Ascending aorta (tissue), 2 donors: ENCODE measurements around the gene PITPNM1. TPM values are rescaled to one million over a fixed set of nuclear protein-coding genes. Genes with fewer than 3 reads are reported as not detected.
"Not testable (repeated sequence)": the region's sequence is repeated elsewhere in the genome, so short reads cannot be mapped to it uniquely, and the experiment has no call there.

Source experiments
- DNase-seq, 2 donors: peaks; one replicate each; pipeline ENCODE4 v3.0.0-alpha.2; 2019; ENCODE audit warnings: low spot score in 2 of 2
- H3K27ac ChIP-seq, 2 donors: fragments of 200-600 bp; sonication (generic); one replicate each; pipeline ENCODE4 v1.5.1; 2016 to 2017; ENCODE audit warnings: mild to moderate bottlenecking in 1 of 2
- H3K27me3 ChIP-seq: fragments of 200-600 bp; sonication (generic); one replicate; pipeline ENCODE4 v1.5.1; 2017
- H3K36me3 ChIP-seq, 2 donors: fragments of 200-600 bp; sonication (generic); one replicate each; pipeline ENCODE4 v1.5.1; 2016
- H3K4me1 ChIP-seq, 2 donors: fragments of 200-600 bp; sonication (generic); one replicate each; pipeline ENCODE4 v1.5.1; 2016 to 2017; ENCODE audit warnings: mild to moderate bottlenecking in 1 of 2
- H3K4me3 ChIP-seq, 2 donors: fragments of 200-600 bp; sonication (generic); one replicate each; pipeline ENCODE4 v1.5.1; 2016 to 2017; ENCODE audit warnings: mild to moderate bottlenecking in 1 of 2
- H3K9me3 ChIP-seq, 2 donors: fragments of 200-600 bp; sonication (generic); one replicate each; pipeline ENCODE4 v1.5.1; 2016
- intact Hi-C: fragments of 100-400 bp; cut with DNase I; formaldehyde crosslinking; loops from one replicate; pipeline ENCODE4 v1.15.1; 2023
- total RNA-seq: library from RNA; depleted of rRNA; stranded (reverse); fragments of >200 nt; gene quantifications from one replicate; pipeline ENCODE4 v1.1.0, GENCODE V29; 2016
- TF ChIP-seq, protein P1 (sequence below), 3 experiments: fragments of 200-600 bp in 2 of 3; fragments of 450-650 bp in 1 of 3; sonication (generic) in 2 of 3; IDR thresholded peaks; one replicate each; pipeline ENCODE4 v1.5.1; 2016 to 2019; ENCODE audit warnings: antibody characterized with exemption in 3 of 3, mild to moderate bottlenecking in 1 of 3, moderate library complexity in 1 of 3

The PITPNM1 gene
- total RNA-seq, 1 donor from 2014 or later = 31.8 TPM

DNA sequence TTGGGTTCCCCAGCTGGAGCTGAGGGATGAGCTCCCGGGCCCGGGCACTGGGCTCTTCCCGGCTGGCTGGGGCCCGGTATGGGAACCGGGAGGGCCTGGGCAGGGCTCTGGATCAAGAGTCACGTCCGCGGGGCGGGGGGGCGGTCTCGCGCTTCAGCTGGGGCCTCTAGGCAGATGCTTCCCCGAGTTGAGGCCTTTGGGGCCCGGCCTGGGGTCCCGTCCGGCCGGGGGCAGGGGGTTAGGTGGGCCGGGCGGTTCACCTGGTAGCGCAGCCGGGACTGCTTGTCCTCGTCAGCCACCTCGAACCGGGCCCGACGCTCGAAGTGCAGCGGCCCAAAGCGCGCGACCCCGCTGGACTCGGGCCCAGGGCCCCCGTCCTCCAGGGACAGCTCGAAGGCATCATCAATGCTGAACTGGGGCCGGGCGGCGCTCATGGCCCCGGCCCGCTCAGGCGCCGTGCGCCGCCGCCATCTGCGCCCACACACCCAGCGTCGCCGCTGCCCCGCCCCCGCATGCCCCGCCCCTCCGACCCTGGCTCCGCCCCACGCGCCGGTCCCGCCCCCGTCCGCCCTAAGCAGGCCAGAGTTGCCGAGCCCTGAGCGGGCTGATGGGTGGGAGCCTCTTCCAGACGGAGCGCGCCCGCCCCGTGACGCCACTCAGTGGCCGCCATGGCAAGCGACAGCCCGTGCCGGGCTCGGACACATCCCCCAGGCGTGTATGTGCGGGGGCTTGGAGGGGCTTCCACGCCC lies 36.2 kb downstream of the PITPNM1 start, which contains the start of gene TMEM134:
TSS of gene TMEM134 (minus strand) at position 493 of the 749 bp plus-strand sequence. CDS start at position 434, 59 bp downstream.
- intact Hi-C loops = loop anchor here (1.0 kb wide), 5 partner anchors 13 to 68 kb away; partner anchors contain the start of genes CORO1B, PITPNM1, PPP1CA and RPS6KB2
- peak within 1 kb of the TSS; percentile 71 to 89 for H3K27ac ChIP-seq
- H3K9me3 ChIP-seq = no peaks in the 10 kb centered on the region
- peak; percentile 58 to 95 for DNase-seq
- TF ChIP-seq, protein P1, sequence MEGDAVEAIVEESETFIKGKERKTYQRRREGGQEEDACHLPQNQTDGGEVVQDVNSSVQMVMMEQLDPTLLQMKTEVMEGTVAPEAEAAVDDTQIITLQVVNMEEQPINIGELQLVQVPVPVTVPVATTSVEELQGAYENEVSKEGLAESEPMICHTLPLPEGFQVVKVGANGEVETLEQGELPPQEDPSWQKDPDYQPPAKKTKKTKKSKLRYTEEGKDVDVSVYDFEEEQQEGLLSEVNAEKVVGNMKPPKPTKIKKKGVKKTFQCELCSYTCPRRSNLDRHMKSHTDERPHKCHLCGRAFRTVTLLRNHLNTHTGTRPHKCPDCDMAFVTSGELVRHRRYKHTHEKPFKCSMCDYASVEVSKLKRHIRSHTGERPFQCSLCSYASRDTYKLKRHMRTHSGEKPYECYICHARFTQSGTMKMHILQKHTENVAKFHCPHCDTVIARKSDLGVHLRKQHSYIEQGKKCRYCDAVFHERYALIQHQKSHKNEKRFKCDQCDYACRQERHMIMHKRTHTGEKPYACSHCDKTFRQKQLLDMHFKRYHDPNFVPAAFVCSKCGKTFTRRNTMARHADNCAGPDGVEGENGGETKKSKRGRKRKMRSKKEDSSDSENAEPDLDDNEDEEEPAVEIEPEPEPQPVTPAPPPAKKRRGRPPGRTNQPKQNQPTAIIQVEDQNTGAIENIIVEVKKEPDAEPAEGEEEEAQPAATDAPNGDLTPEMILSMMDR (IDR thresholded peaks at IDR 0.05) = peak; percentile 59 to 64 (median 61)
- peak within 1 kb of the TSS; percentile 61 to 69 for H3K4me3 ChIP-seq
- no peaks in the 10 kb centered on the region for H3K36me3 ChIP-seq
- peaks cover 5 to 21% of the 10 kb centered on the region in 2 donors for H3K4me1 ChIP-seq
- no peaks in the 10 kb centered on the region for H3K27me3 ChIP-seq

DNA sequence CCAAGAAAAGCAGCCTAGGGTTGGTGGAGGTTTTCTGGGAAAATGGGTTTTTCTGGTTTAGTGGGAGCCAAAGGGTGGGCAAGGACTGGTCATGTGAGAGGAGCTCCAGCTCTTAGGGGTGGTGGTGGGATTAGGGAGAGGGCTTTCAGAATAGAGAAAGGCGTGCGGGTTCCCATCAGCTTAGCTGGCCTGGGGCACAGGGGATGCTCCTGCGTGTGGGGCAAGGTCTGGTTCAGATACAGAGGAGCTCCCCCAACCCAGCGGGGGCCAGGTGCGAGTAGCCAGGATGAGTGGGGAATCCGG lies 36.8 kb downstream of the PITPNM1 start:
- Histone ChIP-seq H3K4me3 (peak overlapping the region; percentile 61 to 69), H3K36me3 (no peaks in the 10 kb centered on the region), H3K27ac (peak overlapping the region; percentile 63 to 71), H3K4me1 (peaks cover 5 to 25% of the 10 kb centered on the region in 2 donors), H3K27me3 (no peaks in the 10 kb centered on the region), H3K9me3 (no peaks in the 10 kb centered on the region)
- TF ChIP-seq, protein P1 (IDR thresholded peaks at IDR 0.05) = no peak
- DNase-seq = no peak
- intact Hi-C loops = no loop called here

DNA sequence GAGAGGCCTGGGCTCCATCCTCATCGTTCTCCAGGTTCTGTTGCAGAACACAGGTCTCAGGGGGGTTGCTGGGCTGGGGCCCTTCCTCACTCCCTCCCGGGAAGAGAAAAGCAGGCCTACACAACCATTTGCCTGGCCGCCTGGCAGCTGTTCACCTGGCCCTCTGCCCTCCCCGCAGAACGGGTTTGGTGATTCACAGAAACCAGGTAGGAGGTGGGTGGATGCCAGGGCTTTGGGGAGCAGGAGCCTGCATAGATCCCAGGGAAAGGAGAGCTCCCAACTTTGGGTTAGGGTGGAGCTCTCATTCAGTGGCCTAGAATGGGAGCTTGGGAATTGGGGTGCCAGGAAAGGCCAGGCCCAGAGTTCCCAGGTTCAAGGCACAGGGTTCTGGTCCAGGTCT lies 37.1 kb downstream of the PITPNM1 start:
- Histone ChIP-seq H3K9me3 (no peaks in the 10 kb centered on the region), H3K27ac (peak overlapping the region; percentile 63 to 71), H3K4me1 (peaks cover 5 to 25% of the 10 kb centered on the region in 2 donors), H3K4me3 (peak overlapping the region; percentile 61 to 69), H3K27me3 (no peaks in the 10 kb centered on the region), H3K36me3 (no peaks in the 10 kb centered on the region)
- no peak for DNase-seq
- intact Hi-C loops = no loop called here
- TF ChIP-seq, protein P1 (IDR thresholded peaks at IDR 0.05) = no peak

DNA sequence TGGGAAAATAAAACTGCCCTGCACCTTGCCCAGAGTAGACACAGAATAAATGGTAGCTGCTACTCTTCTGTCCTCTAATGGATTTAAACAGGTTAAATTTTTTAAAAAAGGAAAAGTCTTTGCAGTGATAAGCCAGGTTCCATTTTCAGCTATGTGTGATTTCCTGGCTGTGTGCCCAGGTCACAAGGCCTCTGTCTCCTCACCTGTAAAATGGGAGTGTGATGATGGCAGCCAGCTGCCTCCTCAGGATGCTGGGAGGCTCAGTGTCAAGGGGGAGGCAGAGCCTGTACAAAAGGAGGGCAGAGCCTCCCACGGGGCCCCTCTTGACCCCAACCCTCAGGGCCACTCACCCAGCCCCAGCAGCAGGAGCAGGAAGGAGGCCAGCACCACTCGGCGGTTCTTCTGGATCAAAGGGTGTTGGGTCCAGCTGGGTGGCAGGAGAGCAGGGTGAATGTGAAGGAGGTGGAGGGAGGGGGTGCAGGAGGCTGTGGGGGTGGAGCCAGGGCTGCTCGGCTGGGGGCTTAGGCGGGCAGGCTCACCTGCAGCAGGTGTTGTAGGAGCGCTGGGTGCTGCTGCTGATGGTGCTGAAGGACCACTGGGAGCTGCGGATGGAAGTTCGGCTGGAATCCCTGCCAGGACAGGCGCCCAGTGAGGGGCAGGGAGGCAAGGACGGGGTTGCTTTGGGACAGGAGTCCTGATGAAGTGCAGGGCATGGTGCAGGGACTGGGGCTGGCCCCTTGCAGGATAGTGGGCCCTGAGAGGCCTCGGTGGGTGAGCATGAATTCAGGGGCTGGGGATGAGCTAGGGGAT lies 38.0 kb downstream of the PITPNM1 start:
- DNase-seq = no peak
- Histone ChIP-seq H3K27me3 (no peaks in the 10 kb centered on the region), H3K4me1 (peaks cover 5 to 25% of the 10 kb centered on the region in 2 donors), H3K9me3 (no peaks in the 10 kb centered on the region), H3K36me3 (no peaks in the 10 kb centered on the region), H3K27ac (peak overlapping the region; percentile 63 to 71), H3K4me3 (peak overlapping the region in 1 of 2 donors; percentile 69)
- intact Hi-C loops = no loop called here
- TF ChIP-seq, protein P1 (IDR thresholded peaks at IDR 0.05) = no peak

DNA sequence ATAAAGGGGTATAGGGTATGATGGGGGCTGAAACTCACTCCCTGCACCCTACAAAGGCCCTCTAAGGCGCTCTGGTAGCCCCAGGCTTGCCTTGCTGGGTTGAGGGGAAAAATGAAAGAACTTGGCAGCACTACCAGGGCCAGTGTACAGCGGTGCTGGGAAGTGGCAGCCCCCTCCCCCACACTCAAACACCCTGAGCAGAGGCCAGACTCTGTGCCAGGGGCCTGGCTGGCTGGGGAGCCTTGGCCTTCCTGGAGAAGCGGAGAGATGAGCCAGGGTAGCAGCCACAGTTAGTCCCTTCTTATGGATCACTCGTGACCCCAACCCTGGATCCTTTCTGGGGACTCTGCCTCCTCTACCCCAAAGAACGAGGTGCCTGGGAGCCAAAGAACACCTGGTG lies 38.8 kb downstream of the PITPNM1 start:
- Histone ChIP-seq H3K9me3 (no peaks in the 10 kb centered on the region), H3K27ac (peak overlapping the region; percentile 35 to 94), H3K4me3 (no peak overlapping the region), H3K4me1 (peaks cover 5 to 25% of the 10 kb centered on the region in 2 donors), H3K27me3 (no peaks in the 10 kb centered on the region), H3K36me3 (no peaks in the 10 kb centered on the region)
- TF ChIP-seq, protein P1 (IDR thresholded peaks at IDR 0.05) = no peak
- DNase-seq = no peak
- intact Hi-C loops = no loop called here

DNA sequence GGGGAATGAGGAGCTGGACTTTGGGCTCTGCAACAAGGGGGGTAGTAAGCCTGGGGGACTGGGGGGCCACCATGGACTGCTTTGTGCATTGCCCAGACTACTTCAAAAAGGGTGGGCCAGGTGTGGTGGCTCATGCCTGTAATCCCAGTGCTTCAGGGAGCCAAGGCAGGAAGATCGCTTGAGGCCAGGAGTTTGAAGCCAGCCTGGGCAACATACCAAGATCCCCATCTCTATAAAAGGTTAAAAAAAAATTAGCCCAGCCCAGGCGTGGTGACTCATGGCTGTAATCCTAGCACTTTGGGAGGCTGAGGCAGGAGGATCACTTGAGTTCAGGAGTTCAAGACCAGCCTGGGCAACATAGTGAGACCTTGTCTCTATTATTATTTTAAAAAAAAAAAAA lies 39.6 kb downstream of the PITPNM1 start:
- Histone ChIP-seq H3K4me1 (peaks cover 5 to 25% of the 10 kb centered on the region in 2 donors), H3K4me3 (peak overlapping the region; percentile 60 to 70), H3K27ac (peak overlapping the region; percentile 90 to 94)
- intact Hi-C loops, DNase-seq, H3K36me3 ChIP-seq, H3K27me3 ChIP-seq, H3K9me3 ChIP-seq: not testable (repeated sequence)
